ENCODE results near the gene SCN3A.

The SCN3A gene

DNA sequence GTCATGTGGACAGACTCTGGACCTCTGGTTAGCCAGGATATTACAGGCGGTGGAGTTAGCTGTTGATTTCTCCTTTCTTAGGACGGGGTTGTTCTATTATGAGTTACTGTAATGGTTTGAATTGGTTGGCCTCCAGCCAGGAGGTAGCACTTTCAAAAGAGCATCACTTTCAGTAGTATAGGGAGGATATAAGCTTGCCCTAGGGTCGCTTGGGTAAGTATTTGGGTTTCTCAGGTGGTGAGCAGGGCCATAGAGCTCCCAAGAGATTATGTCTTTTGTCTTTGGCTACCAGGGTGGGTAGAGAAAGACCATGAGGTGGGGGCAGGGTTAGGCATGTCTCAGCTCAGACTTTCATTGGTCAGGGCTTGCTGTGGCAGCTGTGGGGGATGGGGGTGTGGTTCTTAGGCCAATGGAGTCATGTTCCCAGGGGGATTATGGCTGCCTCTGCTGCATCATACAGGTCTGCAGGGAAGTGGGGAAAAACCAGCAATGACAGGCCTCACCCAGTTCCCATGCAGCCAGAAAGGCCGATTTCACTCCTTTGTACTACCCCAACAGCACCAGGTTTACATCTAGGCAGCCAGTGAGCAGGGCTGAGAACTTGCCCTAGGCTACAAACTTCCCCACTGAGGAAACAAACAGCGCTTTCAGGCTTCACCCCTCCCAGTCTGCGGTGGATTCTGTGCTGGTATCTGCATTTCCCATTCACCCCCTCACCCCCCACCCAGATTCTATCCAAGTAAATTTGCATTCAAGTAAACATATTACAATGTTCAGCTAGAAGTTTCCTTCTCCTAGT, 159.1 kb downstream of the SCN3A start:
- no peak overlapping the region for H3K27ac ChIP-seq
- TF ChIP-seq, protein P1, sequence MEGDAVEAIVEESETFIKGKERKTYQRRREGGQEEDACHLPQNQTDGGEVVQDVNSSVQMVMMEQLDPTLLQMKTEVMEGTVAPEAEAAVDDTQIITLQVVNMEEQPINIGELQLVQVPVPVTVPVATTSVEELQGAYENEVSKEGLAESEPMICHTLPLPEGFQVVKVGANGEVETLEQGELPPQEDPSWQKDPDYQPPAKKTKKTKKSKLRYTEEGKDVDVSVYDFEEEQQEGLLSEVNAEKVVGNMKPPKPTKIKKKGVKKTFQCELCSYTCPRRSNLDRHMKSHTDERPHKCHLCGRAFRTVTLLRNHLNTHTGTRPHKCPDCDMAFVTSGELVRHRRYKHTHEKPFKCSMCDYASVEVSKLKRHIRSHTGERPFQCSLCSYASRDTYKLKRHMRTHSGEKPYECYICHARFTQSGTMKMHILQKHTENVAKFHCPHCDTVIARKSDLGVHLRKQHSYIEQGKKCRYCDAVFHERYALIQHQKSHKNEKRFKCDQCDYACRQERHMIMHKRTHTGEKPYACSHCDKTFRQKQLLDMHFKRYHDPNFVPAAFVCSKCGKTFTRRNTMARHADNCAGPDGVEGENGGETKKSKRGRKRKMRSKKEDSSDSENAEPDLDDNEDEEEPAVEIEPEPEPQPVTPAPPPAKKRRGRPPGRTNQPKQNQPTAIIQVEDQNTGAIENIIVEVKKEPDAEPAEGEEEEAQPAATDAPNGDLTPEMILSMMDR (conservative IDR thresholded peaks at IDR 0.05), result no peak
- no peak for TF ChIP-seq ZFX (IDR thresholded peaks at IDR 0.05)

Measured in C4-2B (cell line).